HEK293 (cell line): ENCODE data around the gene MATN4.
A peak's percentile ranks its signal among the peaks of the same experiment; 100 is the strongest.

Experiments used
- GLI2 ChIP-seq: fragments of 450-650 bp; formaldehyde crosslinking; IDR thresholded peaks from 2 replicates; pipeline ENCODE4; 2017; ENCODE audit warnings: missing biosample characterization, missing genetic modification characterization, low read depth, borderline replicate concordance
- PRDM2 ChIP-seq: fragments of 450-650 bp; formaldehyde crosslinking; IDR thresholded peaks from 2 replicates; pipeline ENCODE4 v1.5.1; 2016; ENCODE audit warnings: missing biosample characterization, missing genetic modification characterization, borderline replicate concordance
- SCRT2 ChIP-seq: fragments of 450-650 bp; formaldehyde crosslinking; IDR thresholded peaks from 2 replicates; pipeline ENCODE4 v1.5.1; 2016; ENCODE audit warnings: missing biosample characterization, missing genetic modification characterization
- SP3 ChIP-seq: fragments of 450-650 bp; formaldehyde crosslinking; IDR thresholded peaks from 2 replicates; pipeline ENCODE4 v1.5.1; 2016; ENCODE audit warnings: missing biosample characterization, missing genetic modification characterization
- TSHZ1 ChIP-seq: fragments of 450-650 bp; formaldehyde crosslinking; IDR thresholded peaks from 2 replicates; pipeline ENCODE4 v1.5.1; 2016; ENCODE audit warnings: missing biosample characterization, missing genetic modification characterization, borderline replicate concordance
- YY1 ChIP-seq: fragments of 450-650 bp; formaldehyde crosslinking; IDR thresholded peaks from 2 replicates; pipeline ENCODE4 v1.5.1; 2018; ENCODE audit warnings: missing biosample characterization, missing genetic modification characterization
- ZBTB17 ChIP-seq: fragments of 450-650 bp; formaldehyde crosslinking; IDR thresholded peaks from 2 replicates; pipeline ENCODE4 v1.5.1; 2016; ENCODE audit warnings: missing biosample characterization, missing genetic modification characterization
- ZBTB21 ChIP-seq: fragments of 450-650 bp; formaldehyde crosslinking; IDR thresholded peaks from 2 replicates; pipeline ENCODE4 v1.5.1; 2017; ENCODE audit warnings: missing biosample characterization, missing genetic modification characterization
- ZEB2 ChIP-seq: fragments of 450-650 bp; formaldehyde crosslinking; IDR thresholded peaks from 2 replicates; pipeline ENCODE4 v1.5.1; 2016; ENCODE audit warnings: missing biosample characterization, missing genetic modification characterization
- ZFP41 ChIP-seq: fragments of 450-650 bp; formaldehyde crosslinking; IDR thresholded peaks from 2 replicates; pipeline ENCODE4 v1.5.1; 2016; ENCODE audit warnings: missing biosample characterization, missing genetic modification characterization, borderline replicate concordance
- ZNF174 ChIP-seq: fragments of 450-650 bp; formaldehyde crosslinking; IDR thresholded peaks from 2 replicates; pipeline ENCODE4 v1.5.0; 2017; ENCODE audit warnings: missing biosample characterization, mild to moderate bottlenecking, missing genetic modification characterization
- ZNF324 ChIP-seq: fragments of 450-650 bp; formaldehyde crosslinking; IDR thresholded peaks from 2 replicates; pipeline ENCODE4 v1.5.1; 2016; ENCODE audit warnings: missing biosample characterization, missing genetic modification characterization
- ZNF335 ChIP-seq: fragments of 450-650 bp; formaldehyde crosslinking; conservative IDR thresholded peaks from 2 replicates; pipeline ENCODE4 v1.5.1; 2016; ENCODE audit warnings: missing biosample characterization, missing genetic modification characterization
- ZNF350 ChIP-seq: fragments of 450-650 bp; formaldehyde crosslinking; IDR thresholded peaks from 2 replicates; pipeline ENCODE4 v1.5.0; 2017; ENCODE audit warnings: missing biosample characterization, mild to moderate bottlenecking, missing genetic modification characterization
- ZNF366 ChIP-seq: fragments of 450-650 bp; formaldehyde crosslinking; conservative IDR thresholded peaks from 2 replicates; pipeline ENCODE4 v1.5.1; 2016; ENCODE audit warnings: missing biosample characterization, missing genetic modification characterization
- ZNF37A ChIP-seq: fragments of 450-650 bp; IDR thresholded peaks from 2 replicates; pipeline ENCODE4 v1.5.1; 2018; ENCODE audit warnings: missing biosample characterization, missing genetic modification characterization
- ZNF426 ChIP-seq: fragments of 450-650 bp; formaldehyde crosslinking; IDR thresholded peaks from 2 replicates; pipeline ENCODE4 v1.5.1; 2017; ENCODE audit warnings: missing biosample characterization, missing genetic modification characterization, mild to moderate bottlenecking, inconsistent platforms, moderate library complexity
- ZNF623 ChIP-seq: fragments of 450-650 bp; formaldehyde crosslinking; IDR thresholded peaks from 2 replicates; pipeline ENCODE4 v1.5.1; 2016; ENCODE audit warnings: missing biosample characterization, missing genetic modification characterization
- ZNF629 ChIP-seq: fragments of 450-650 bp; formaldehyde crosslinking; IDR thresholded peaks from 2 replicates; pipeline ENCODE4 v1.5.1; 2017; ENCODE audit warnings: missing biosample characterization, missing genetic modification characterization
- ZNF639 ChIP-seq: fragments of 450-650 bp; formaldehyde crosslinking; IDR thresholded peaks from 2 replicates; pipeline ENCODE4 v1.5.1; 2016; ENCODE audit warnings: missing biosample characterization, missing genetic modification characterization
- ZNF658 ChIP-seq: fragments of 450-650 bp; formaldehyde crosslinking; IDR thresholded peaks from 2 replicates; pipeline ENCODE4; 2016; ENCODE audit warnings: missing biosample characterization, missing genetic modification characterization
- ZNF660 ChIP-seq: fragments of 450-650 bp; IDR thresholded peaks from 2 replicates; pipeline ENCODE4 v1.5.1; 2018; ENCODE audit warnings: missing biosample characterization, mild to moderate bottlenecking, missing genetic modification characterization
- ZNF692 ChIP-seq: fragments of 450-650 bp; formaldehyde crosslinking; IDR thresholded peaks from 2 replicates; pipeline ENCODE4 v1.5.1; 2016; ENCODE audit warnings: missing biosample characterization, missing genetic modification characterization
- ZSCAN30 ChIP-seq: fragments of 450-650 bp; IDR thresholded peaks from 2 replicates; pipeline ENCODE4 v1.5.1; 2018; ENCODE audit warnings: missing biosample characterization, mild to moderate bottlenecking, missing genetic modification characterization, moderate library complexity
- ZSCAN4 ChIP-seq: fragments of 450-650 bp; formaldehyde crosslinking; IDR thresholded peaks from 2 replicates; pipeline ENCODE4 v1.5.1; 2017; ENCODE audit warnings: missing biosample characterization, missing genetic modification characterization

The MATN4 gene

GRCh38 chr20:45279992-45280391 lies 28.1 kb downstream of the MATN4 start (continued):
- TF ChIP-seq PRDM2 (tag by site-specific recombination) (no peak), ZFP41 (tag by site-specific recombination) (no peak), ZNF174 (tag by site-specific recombination) (no peak), ZNF692 (tag by site-specific recombination) (peak; percentile 56; the same call in 1 of the 2 replicates), YY1 (tag by site-specific recombination) (no peak), ZNF660 (tag by site-specific recombination) (no peak), ZEB2 (tag by site-specific recombination) (0 out of 2 replicates have a peak, but pooled peaks have one; percentile 39), SCRT2 (no peak), ZNF37A (no peak), ZNF324 (tag by site-specific recombination) (no peak), ZNF639 (tag by site-specific recombination) (peak; percentile 80), ZSCAN4 (tag by site-specific recombination) (no peak), ZSCAN30 (tag by site-specific recombination) (no peak), ZNF335 (tag by site-specific recombination) (peak; percentile 40), ZBTB17 (peak; percentile 18; the same call in 1 of the 2 replicates), ZNF366 (tag by site-specific recombination) (peak; percentile 30; the same call in 1 of the 2 replicates), ZNF629 (peak; percentile 87), GLI2 (tag by site-specific recombination) (no peak), ZNF350 (tag by site-specific recombination) (no peak), SP3 (tag by site-specific recombination) (peak; percentile 33; the same call in 1 of the 2 replicates), ZBTB21 (tag by site-specific recombination) (peak; percentile 85), TSHZ1 (tag by site-specific recombination) (peak; percentile 52; the same call in 1 of the 2 replicates), ZNF658 (tag by site-specific recombination) (no peak), ZNF426 (tag by site-specific recombination) (no peak), ZNF623 (tag by site-specific recombination) (no peak)
